Gastrocnemius medialis (tissue), 4 donors: Measurements from ENCODE around the gene VASN. TPM values are rescaled to one million over a fixed set of nuclear protein-coding genes. Genes with fewer than 3 reads are reported as not detected.

Experiments used
- ATAC-seq, 2 donors: fragments of 150-250 bp; one replicate each; pipeline ENCODE4 v1.9.1; 2016
- DNase-seq, 2 donors: peaks; one replicate each; pipeline ENCODE4 v3.0.0-alpha.2; 2019
- H3K27ac ChIP-seq, 4 donors: fragments of 200-600 bp; sonication (generic); 1 replicate in 1 of 4; 2 replicates in 3 of 4; pipeline ENCODE4 v1.5.1; 2016 to 2018; ENCODE audit warnings: mild to moderate bottlenecking in 2 of 4, moderate library complexity in 1 of 4
- H3K27me3 ChIP-seq, 3 donors: fragments of 200-600 bp; sonication (generic) in 2 of 3; 1 replicate in 1 of 3; 2 replicates in 2 of 3; pipeline versions ENCODE4 v1.5.1 to v1.6.0; 2016 to 2019; ENCODE audit warnings: mild to moderate bottlenecking in 1 of 3, moderate library complexity in 1 of 3
- H3K36me3 ChIP-seq, 2 donors: fragments of 200-600 bp; sonication (generic) in 1 of 2; one replicate each; pipeline ENCODE4 v1.5.1; 2017 to 2018
- H3K4me1 ChIP-seq, 2 donors: fragments of 200-600 bp; sonication (generic) in 1 of 2; one replicate each; pipeline ENCODE4 v1.5.1; 2016 to 2017; ENCODE audit warnings: mild to moderate bottlenecking in 2 of 2
- H3K4me3 ChIP-seq, 4 donors: fragments of 200-600 bp; sonication (generic) in 3 of 4; 1 replicate in 1 of 4; 2 replicates in 3 of 4; pipeline ENCODE4 v1.5.1; 2016 to 2019; ENCODE audit warnings: mild to moderate bottlenecking in 2 of 4
- H3K9me3 ChIP-seq, 3 donors: fragments of 200-600 bp; sonication (generic) in 2 of 3; 1 replicate in 1 of 3; 2 replicates in 2 of 3; pipeline ENCODE4 v1.5.1; 2016 to 2019
- CTCF ChIP-seq, 5 experiments: fragments of 450-650 bp in 3 of 5; fragments of 200-600 bp in 2 of 5; sonication (generic) in 2 of 5; IDR thresholded peaks in 4 of 5; conservative IDR thresholded peaks in 1 of 5; 1 replicate in 4 of 5; 2 replicates in 1 of 5; pipeline ENCODE4 v1.5.1; 2016 to 2019; ENCODE audit warnings: antibody characterized with exemption in 5 of 5, mild to moderate bottlenecking in 3 of 5, moderate library complexity in 3 of 5
- POLR2A ChIP-seq, 2 donors: fragments of 450-650 bp; IDR thresholded peaks; one replicate each; pipeline ENCODE4 v1.6.1; 2017; ENCODE audit warnings: antibody characterized with exemption in 2 of 2, mild to moderate bottlenecking in 2 of 2, moderate library complexity in 2 of 2
- in situ Hi-C, 4 donors: fragments of 200-750 bp; cut with MboI; loops; one replicate each; pipeline versions ENCODE4 v1.15.0 to v1.8.0; 2017; ENCODE audit warnings: low sequenced_read_pairs in 4 of 4
- intact Hi-C: fragments of 100-400 bp; cut with DNase I; formaldehyde crosslinking; loops from one replicate; pipeline ENCODE4 v1.15.1; 2023; ENCODE audit warnings: low total_unique reads
- total RNA-seq, 4 donors: library from RNA; depleted of rRNA; stranded (reverse); fragments of >200 nt; gene quantifications; one replicate each; pipeline versions ENCODE4 v1.1.0 to v1.2.3, GENCODE V29; 2016

The VASN gene
- total RNA-seq, 4 donors from 2014 or later, result 2.4 to 12.8 (median 3.7) TPM

- in situ Hi-C loops, result no loop called here
- intact Hi-C loops, result no loop called here
- TF ChIP-seq CTCF (IDR thresholded peaks at IDR 0.05 in 4 of 5, conservative IDR thresholded peaks at IDR 0.05 in 1 of 5) (no peak), POLR2A (IDR thresholded peaks at IDR 0.05) (no peak)
- Histone ChIP-seq H3K27ac (peak overlapping the region; percentile 73 to 84 (median 82)), H3K36me3 (no peaks in the 10 kb centered on the region), H3K9me3 (no peaks in the 10 kb centered on the region), H3K4me1 (peaks cover 36 to 44% of the 10 kb centered on the region in 2 donors), H3K27me3 (no peaks in the 10 kb centered on the region), H3K4me3 (peak overlapping the region; percentile 39 to 65 (median 55))
- ATAC-seq (no peak), DNase-seq (no peak)
Observed at GRCh38 chr16:4373356-4373908, 1.8 kb downstream of the VASN start.

DNA sequence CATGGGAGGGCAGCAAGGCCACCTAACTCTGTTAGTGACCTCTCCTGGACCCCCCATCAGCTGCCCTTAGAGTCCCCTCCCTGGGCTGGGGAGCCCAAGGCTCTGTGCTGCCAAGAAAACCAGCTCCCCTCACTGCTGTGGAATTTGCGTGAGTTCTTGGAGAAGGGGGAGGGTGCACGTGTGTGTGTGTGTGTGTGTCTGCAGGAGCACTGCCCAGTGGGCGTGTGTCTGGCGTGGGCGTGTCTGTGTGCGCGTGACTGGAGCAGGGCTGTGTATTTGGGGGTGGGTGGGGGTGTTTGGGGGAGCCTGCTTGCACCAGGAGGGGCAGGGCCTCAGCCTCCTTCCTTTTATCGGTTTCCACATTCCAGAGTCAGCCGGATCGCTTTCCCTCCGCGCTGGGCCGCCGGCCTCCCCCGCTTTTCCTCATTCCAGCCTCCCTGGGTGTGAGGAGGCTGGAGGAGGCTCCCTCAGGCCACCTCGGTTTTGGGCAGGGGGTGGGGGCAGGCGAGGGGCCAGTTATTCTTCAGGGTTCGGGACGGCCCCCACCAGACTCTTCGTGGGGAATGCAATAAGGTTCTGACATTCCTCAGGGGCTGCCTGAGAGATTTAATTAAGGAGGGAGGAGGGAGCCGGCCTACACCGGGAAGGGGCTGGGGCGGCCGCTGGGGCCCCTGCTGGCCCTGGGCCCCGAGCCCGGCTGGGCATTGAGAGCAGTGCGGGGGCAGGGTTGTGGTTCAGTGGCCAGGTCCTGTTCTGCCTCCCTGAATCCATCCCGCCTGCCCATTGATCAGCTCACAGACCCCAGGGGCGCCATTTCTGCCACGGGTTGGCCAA is 2.5 kb downstream of the VASN start:
- DNase-seq (peak; percentile 41 to 57), ATAC-seq (no peak)
- no peak for TF ChIP-seq CTCF (IDR thresholded peaks at IDR 0.05 in 4 of 5, conservative IDR thresholded peaks at IDR 0.05 in 1 of 5)
- TF ChIP-seq POLR2A (IDR thresholded peaks at IDR 0.05), result no peak
- peak overlapping the region; percentile 73 to 84 (median 82) for H3K27ac ChIP-seq
- no peaks in the 10 kb centered on the region for H3K27me3 ChIP-seq
- H3K4me1 ChIP-seq, result peaks cover 39 to 44% of the 10 kb centered on the region in 2 donors
- intact Hi-C loops (no loop called here), in situ Hi-C loops (no loop called here)
- H3K4me3 ChIP-seq, result peak overlapping the region; percentile 39 to 65 (median 55)
- H3K36me3 ChIP-seq, result no peaks in the 10 kb centered on the region
- no peaks in the 10 kb centered on the region for H3K9me3 ChIP-seq

DNA sequence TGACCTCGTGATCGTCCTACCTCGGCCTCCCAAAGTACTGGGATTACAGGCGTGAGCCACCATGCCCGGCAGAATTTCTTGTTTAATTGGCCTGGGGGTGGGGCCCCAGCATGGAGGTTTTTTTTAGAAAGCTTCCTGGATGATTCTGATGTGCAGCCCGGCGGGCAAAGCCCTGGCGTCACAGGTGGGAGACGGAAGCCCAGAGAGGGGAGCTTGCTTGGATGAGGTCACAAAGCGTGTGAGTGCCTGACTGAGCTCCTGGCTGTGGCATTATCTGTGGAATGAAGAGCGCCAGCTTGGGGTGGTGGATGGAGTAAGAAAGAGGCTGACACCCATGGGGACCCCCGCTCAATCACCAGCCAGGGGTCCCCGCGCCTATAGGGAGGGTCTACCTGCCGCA is 4.1 kb downstream of the VASN start:
- ATAC-seq (no peak), DNase-seq (no peak)
- peak overlapping the region; percentile 73 to 84 (median 82) for H3K27ac ChIP-seq
- H3K4me3 ChIP-seq, result peak overlapping the region in 3 of 4 donors; percentile 10 to 22 (median 13)
- H3K36me3 ChIP-seq, result no peaks in the 10 kb centered on the region
- intact Hi-C loops (no loop called here), in situ Hi-C loops (no loop called here)
- peaks cover 39 to 44% of the 10 kb centered on the region in 2 donors for H3K4me1 ChIP-seq
- no peaks in the 10 kb centered on the region for H3K27me3 ChIP-seq
- TF ChIP-seq CTCF (IDR thresholded peaks at IDR 0.05 in 4 of 5, conservative IDR thresholded peaks at IDR 0.05 in 1 of 5), result no peak
- no peak for TF ChIP-seq POLR2A (IDR thresholded peaks at IDR 0.05)
- H3K9me3 ChIP-seq, result no peaks in the 10 kb centered on the region

DNA sequence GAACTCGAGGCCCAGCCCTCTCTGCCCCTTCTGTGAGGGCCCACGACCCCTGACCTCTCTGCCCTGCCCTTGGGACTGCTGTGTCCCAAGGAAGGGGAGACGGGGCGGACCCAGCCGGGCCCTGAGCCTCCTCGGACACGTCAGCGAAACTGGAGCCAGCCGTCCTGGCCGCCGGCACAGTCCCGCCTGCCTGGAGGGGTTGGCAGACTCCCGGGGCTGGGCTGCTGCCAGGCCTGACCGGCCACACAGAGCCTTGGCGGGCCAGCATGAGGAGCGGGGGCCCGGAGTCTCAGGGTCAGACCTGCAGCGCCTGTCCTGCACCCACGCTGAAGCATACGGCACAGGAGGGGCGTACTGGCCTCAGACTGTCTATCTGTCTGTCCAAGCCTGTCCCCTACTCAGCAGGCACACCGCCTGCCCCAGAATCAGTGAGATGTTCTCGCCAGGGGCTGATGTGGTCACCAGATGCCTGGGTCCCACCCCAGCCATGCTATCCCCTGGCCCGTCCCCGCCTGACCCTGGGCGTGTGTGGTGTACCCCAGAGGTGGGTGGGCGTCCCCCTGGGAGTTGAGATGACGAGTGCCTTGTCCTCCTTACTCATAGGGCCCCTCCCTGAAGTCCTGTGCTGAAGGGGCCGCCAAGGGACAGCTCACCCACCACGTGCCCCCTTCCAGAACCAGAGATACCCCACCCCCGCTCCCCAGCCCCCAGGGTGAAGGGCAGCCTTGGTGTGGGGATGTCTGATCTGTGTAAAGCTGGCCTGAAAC is 4.7 kb downstream of the VASN start:
- in situ Hi-C loops, result no loop called here
- H3K4me1 ChIP-seq, result peaks cover 38 to 50% of the 10 kb centered on the region in 2 donors
- TF ChIP-seq POLR2A (IDR thresholded peaks at IDR 0.05) (no peak), CTCF (IDR thresholded peaks at IDR 0.05 in 4 of 5, conservative IDR thresholded peaks at IDR 0.05 in 1 of 5) (no peak)

More for the DNA sequence above, 4.7 kb downstream of the VASN start:
- peak overlapping the region; percentile 73 to 84 (median 82) for H3K27ac ChIP-seq
- peak; percentile 53 to 72 for ATAC-seq
- H3K9me3 ChIP-seq, result no peaks in the 10 kb centered on the region
- DNase-seq, result peak; percentile 76 to 92
- H3K36me3 ChIP-seq, result no peaks in the 10 kb centered on the region
- intact Hi-C loops, result no loop called here
- H3K4me3 ChIP-seq, result peak overlapping the region; percentile 10 to 22 (median 16)
- H3K27me3 ChIP-seq, result no peaks in the 10 kb centered on the region
